ENCODE results near the gene STK35. TPM values are rescaled to one million over a fixed set of nuclear protein-coding genes. Genes with fewer than 3 reads are reported as not detected.
"Not testable (repeated sequence)": the region's sequence is repeated elsewhere in the genome, so short reads cannot be mapped to it uniquely, and the experiment has no call there.

The STK35 gene
- total RNA-seq, 3 donors from 2014 or later = 17.5 to 21.1 (median 18.7) TPM

DNA sequence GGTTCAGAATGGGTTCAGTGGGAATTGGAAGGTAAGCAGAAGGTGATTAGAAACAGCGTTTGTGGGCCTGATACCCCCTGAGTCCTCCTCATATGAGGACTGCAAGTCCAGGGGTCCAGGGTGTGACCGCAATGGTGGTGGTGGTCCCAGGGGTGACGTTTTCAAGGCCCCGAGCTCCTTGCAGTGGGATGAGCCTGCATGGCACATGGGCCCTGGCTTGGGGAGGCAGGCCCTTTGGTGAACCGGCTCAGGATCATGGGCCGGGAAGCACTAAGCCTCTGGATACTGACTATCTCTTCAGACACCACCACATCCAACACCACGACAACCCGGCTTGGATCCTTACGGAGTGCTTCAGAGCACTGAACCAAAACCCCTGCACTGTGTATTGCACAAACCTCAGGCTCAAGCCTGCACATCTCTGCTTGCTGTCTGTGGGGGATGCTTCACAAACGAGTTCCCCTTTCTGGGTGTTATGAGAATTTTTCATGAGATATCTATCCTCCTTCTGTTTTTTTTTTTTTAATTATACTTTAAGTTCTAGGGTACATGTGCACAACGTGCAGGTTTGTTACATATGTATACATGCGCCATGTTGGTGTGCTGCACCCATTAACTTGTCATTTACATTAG, 67.9 kb downstream of the STK35 start:
- Mint-ChIP-seq H3K4me3 (no peak overlapping the region), H3K27me3 (ENCODE audit: low read depth) (peaks cover 9% of the 10 kb centered on the region), H3K36me3 (ENCODE audit: insufficient read depth) (no peaks in the 10 kb centered on the region), H3K9me3 (no peaks in the 10 kb centered on the region), H3K4me1 (ENCODE audit: low read depth) (peaks cover 3% of the 10 kb centered on the region)
- ATAC-seq (no peak), DNase-seq (no peak)

- DNase-seq (no peak), ATAC-seq (no peak)
- Mint-ChIP-seq H3K4me1 (ENCODE audit: low read depth) (peaks cover 3% of the 10 kb centered on the region), H3K27me3 (ENCODE audit: low read depth) (peaks cover 9% of the 10 kb centered on the region), H3K9me3 (no peaks in the 10 kb centered on the region), H3K4me3 (no peak overlapping the region), H3K36me3 (ENCODE audit: insufficient read depth) (no peaks in the 10 kb centered on the region)
Measured at GRCh38 chr20:2170404-2170803, 68.8 kb downstream of the STK35 start.

DNA sequence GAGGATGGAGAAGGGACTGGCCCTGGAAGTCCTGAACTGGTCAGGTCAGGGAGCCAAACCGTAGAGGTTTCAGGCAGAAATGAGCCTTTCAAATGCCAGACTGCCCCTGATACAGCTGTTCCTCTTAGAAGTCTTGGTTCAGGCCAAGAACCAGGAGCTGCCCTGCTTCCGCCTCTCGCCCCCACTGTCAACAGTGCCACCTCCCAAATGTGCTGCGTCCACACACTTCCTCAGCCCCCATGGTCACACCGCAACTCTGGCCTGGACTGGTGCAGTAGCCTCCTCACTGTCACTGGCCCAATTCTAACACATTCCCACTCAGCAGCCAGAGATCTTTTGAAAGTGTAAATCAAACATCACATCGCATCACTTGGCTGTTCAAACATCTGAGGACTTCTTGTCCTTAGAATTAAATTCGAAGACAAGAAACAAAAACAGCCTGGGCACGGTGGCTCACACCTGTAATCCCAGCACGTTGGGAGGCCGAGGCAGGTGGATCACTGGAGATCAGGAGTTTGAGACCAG, 69.7 kb downstream of the STK35 start:
- no peak overlapping the region for H3K4me3 Mint-ChIP-seq
- DNase-seq = no peak
- no peak for ATAC-seq
- peaks cover 3% of the 10 kb centered on the region for H3K4me1 Mint-ChIP-seq (ENCODE audit: low read depth)
- peaks cover 9% of the 10 kb centered on the region for H3K27me3 Mint-ChIP-seq (ENCODE audit: low read depth)
- H3K9me3 Mint-ChIP-seq = no peaks in the 10 kb centered on the region
- no peaks in the 10 kb centered on the region for H3K36me3 Mint-ChIP-seq (ENCODE audit: insufficient read depth)

- not testable (repeated sequence) for H3K4me1 Mint-ChIP-seq (ENCODE audit: low read depth); H3K9me3 Mint-ChIP-seq; H3K4me3 Mint-ChIP-seq; H3K36me3 Mint-ChIP-seq (ENCODE audit: insufficient read depth); ATAC-seq; DNase-seq; H3K27me3 Mint-ChIP-seq (ENCODE audit: low read depth)
Measured at GRCh38 chr20:2171840-2172239, 70.2 kb downstream of the STK35 start.

DNA sequence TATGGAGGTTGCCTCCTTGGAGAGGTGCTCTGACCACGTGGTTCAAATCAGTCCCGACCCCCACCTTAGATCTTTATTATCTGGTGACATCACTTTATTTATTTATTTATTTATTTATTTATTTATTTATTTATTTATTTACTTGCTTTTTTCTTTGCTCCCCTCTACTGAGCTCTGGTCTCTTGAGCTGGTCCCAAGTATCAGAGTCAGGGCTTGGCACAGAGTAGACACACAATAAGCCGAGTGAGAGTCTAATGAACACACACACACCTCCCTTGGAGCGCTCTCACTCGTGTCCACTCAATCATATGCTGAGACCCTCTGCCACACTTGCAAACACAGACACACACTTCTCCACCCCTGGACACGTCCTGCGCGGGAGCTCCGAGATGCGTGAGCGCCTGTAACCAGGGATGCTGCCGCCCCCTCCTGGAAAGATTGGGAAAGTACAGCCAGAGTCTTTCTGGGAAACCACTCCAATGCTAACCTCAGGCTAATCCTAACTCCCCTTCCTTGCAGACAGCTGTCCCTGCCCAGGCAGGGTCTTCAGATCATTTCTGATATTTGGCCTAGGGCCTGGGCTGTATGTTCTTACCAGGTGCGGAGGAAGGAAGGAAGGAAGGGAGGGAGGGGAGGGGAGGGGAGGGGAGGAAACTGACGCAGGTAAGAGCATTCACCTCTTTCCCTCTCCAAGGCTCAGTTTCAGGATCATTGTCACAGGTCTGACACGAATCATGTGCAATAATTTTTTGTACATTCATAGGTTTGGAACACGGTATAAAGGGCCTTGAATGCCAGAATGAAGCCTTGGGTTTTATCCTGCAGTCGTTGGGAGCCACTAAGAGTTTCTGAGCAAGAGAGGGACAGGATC, 70.9 kb downstream of the STK35 start:
- H3K27me3 Mint-ChIP-seq (ENCODE audit: low read depth) = peaks cover 9% of the 10 kb centered on the region
- no peaks in the 10 kb centered on the region for H3K36me3 Mint-ChIP-seq (ENCODE audit: insufficient read depth)
- H3K4me3 Mint-ChIP-seq = no peak overlapping the region
- DNase-seq (peak; percentile 65), ATAC-seq (peak; percentile 66)
- H3K9me3 Mint-ChIP-seq = no peaks in the 10 kb centered on the region
- H3K4me1 Mint-ChIP-seq (ENCODE audit: low read depth) = peaks cover 3% of the 10 kb centered on the region

DNA sequence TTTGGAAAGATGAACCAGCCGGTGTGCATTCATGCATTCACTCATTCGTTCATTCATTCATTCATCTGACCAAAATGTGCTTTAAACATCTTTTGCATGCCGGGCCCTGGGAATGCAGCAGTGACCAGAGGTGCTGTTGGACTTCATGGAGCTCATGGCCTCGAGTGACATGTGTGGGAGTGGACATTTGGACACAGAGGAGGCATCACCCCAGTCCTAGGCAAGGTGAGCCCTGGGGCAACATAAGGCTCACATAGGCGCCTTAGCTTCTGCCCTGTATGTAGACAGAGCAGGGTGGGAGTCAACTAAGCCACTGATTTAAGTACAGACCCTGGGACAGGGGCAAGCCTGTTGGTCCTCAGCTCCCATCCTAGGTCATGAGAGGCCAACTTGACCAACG, 71.6 kb downstream of the STK35 start:
- Mint-ChIP-seq H3K9me3 (no peaks in the 10 kb centered on the region), H3K27me3 (ENCODE audit: low read depth) (peaks cover 9% of the 10 kb centered on the region), H3K4me1 (ENCODE audit: low read depth) (peaks cover 3% of the 10 kb centered on the region), H3K36me3 (ENCODE audit: insufficient read depth) (no peaks in the 10 kb centered on the region), H3K4me3 (no peak overlapping the region)
- DNase-seq = no peak
- no peak for ATAC-seq

GRCh38 chr20:2174067-2174466, 72.4 kb downstream of the STK35 start:
- Mint-ChIP-seq H3K4me1 (ENCODE audit: low read depth) (peaks cover 3% of the 10 kb centered on the region), H3K27me3 (ENCODE audit: low read depth) (peaks cover 9% of the 10 kb centered on the region), H3K9me3 (no peaks in the 10 kb centered on the region)

DNA sequence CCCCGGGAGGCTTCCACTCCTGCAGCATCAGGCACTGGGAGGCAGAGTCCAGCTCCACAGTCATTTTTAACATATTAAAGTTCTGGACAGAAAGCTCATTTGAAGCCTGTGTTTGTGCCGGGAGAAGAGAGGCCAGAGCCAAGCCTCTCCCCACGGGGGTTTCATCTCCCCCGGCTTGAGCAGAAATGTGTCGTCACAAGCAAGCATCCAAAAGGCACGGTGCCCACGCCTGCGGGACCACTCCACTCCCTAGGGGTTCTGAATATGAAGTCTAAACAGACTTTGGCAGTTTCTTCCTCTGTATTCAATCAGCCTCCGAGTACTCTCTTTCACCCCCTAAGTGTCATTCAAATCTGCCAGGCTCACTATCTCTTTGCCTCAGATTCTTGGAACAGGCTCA, 75.3 kb downstream of the STK35 start:
- H3K9me3 Mint-ChIP-seq = no peaks in the 10 kb centered on the region
- no peak for ATAC-seq
- no peaks in the 10 kb centered on the region for H3K36me3 Mint-ChIP-seq (ENCODE audit: insufficient read depth)
- H3K27me3 Mint-ChIP-seq (ENCODE audit: low read depth) = peaks cover 7% of the 10 kb centered on the region
- peaks cover 3% of the 10 kb centered on the region for H3K4me1 Mint-ChIP-seq (ENCODE audit: low read depth)
- H3K4me3 Mint-ChIP-seq = no peak overlapping the region
- DNase-seq = no peak

More at GRCh38 chr20:2174067-2174466, 72.4 kb downstream of the STK35 start:
- DNase-seq (no peak), ATAC-seq (no peak)
- Mint-ChIP-seq H3K36me3 (ENCODE audit: insufficient read depth) (no peaks in the 10 kb centered on the region), H3K4me3 (no peak overlapping the region)

DNA sequence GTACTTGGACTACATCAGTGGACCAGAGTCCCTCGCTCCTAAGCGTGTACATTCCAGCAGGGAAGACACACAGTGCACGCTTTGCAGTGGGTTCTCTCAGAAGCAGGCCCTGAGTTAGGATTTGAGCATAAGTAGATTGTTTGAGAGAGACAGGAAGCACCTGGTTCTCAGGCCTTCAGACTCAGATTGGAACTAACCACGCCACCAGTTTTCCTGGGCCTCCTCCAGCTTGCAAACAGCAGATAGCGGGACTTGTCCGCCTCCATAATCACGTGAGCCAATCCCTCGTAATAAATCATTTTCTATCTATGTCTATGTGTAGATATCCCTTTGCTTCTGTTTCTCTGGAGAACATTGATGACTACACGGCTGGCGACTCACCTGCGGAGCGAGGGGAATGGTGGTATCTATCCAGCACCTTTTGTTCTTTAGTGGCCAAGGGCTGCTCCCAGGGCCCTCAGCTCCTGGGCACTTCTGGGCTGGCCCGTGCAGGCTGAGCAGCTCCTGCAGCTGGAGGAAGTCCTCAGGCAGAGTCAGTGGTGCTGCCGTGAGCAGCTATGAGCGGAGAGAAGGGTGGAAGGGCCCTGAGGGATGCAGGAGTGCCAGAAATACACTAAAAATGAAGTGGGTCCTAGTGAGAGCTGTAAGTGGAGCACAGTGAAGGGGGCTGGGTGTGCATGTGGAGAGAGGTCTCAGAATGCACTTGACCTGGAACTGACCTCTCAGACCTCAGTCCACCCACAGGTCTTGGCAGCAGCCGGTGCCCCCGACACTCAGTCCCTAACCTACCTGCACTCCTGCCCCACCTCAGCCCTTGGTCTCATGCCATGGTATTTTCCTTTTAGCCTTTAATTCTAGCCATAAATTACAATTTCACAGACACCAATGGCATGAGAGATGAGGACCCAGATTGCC, 76.9 kb downstream of the STK35 start:
- H3K4me3 Mint-ChIP-seq = no peak overlapping the region
- H3K4me1 Mint-ChIP-seq (ENCODE audit: low read depth) = no peaks in the 10 kb centered on the region
- H3K27me3 Mint-ChIP-seq (ENCODE audit: low read depth) = peaks cover 3% of the 10 kb centered on the region
- DNase-seq (no peak), ATAC-seq (no peak)
- H3K9me3 Mint-ChIP-seq = no peaks in the 10 kb centered on the region
- H3K36me3 Mint-ChIP-seq (ENCODE audit: insufficient read depth) = no peaks in the 10 kb centered on the region

DNA sequence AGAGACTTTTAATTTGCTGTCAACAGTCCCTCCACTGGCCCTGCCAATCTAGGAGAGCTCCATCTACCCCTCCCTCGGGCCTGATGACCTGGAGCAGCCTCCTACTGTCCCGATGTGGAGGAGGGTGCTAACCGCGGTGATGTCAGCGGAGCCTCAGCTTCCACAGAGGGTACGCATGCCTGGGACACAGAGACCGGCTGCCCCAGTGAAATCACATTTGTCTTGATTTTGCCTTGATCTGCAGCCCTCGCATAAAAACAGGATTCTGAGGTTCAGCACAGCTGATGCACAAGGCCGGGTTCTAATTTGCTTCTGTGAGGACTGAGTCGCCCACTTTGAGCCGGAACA, 77.6 kb downstream of the STK35 start:
- no peaks in the 10 kb centered on the region for H3K36me3 Mint-ChIP-seq (ENCODE audit: insufficient read depth)
- H3K4me1 Mint-ChIP-seq (ENCODE audit: low read depth) = no peaks in the 10 kb centered on the region
- peaks cover 3% of the 10 kb centered on the region for H3K27me3 Mint-ChIP-seq (ENCODE audit: low read depth)
- ATAC-seq (no peak), DNase-seq (no peak)
- no peaks in the 10 kb centered on the region for H3K9me3 Mint-ChIP-seq
- H3K4me3 Mint-ChIP-seq = no peak overlapping the region

DNA sequence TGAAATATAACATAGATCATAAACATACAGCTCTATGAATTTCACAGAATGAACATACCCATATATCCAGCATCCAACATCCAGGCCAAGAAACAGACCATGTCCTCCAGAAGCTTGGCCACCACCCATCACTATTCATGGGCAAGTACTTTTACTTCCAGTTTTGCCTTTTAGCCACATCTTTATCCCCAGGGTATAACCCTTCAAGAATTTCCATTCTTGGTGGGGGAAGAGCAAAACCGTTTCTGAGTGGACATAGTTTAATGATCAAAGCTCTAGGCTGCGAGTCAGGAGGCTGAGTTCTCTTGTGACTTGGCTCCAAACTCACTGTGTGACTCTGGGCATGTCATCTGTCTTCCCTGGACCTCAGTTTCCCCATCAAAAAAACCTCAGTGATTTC, 78.3 kb downstream of the STK35 start:
- ATAC-seq (no peak), DNase-seq (no peak)
- Mint-ChIP-seq H3K27me3 (ENCODE audit: low read depth) (no peaks in the 10 kb centered on the region), H3K4me1 (ENCODE audit: low read depth) (no peaks in the 10 kb centered on the region), H3K4me3 (no peak overlapping the region), H3K36me3 (ENCODE audit: insufficient read depth) (no peaks in the 10 kb centered on the region), H3K9me3 (no peaks in the 10 kb centered on the region)

GRCh38 chr20:2183381-2183780, 81.8 kb downstream of the STK35 start:
- no peak for ATAC-seq
- H3K4me3 Mint-ChIP-seq = no peak overlapping the region
- no peak for DNase-seq
- no peaks in the 10 kb centered on the region for H3K36me3 Mint-ChIP-seq (ENCODE audit: insufficient read depth)
- no peaks in the 10 kb centered on the region for H3K4me1 Mint-ChIP-seq (ENCODE audit: low read depth)
- no peaks in the 10 kb centered on the region for H3K27me3 Mint-ChIP-seq (ENCODE audit: low read depth)
- peaks cover 13% of the 10 kb centered on the region for H3K9me3 Mint-ChIP-seq

DNA sequence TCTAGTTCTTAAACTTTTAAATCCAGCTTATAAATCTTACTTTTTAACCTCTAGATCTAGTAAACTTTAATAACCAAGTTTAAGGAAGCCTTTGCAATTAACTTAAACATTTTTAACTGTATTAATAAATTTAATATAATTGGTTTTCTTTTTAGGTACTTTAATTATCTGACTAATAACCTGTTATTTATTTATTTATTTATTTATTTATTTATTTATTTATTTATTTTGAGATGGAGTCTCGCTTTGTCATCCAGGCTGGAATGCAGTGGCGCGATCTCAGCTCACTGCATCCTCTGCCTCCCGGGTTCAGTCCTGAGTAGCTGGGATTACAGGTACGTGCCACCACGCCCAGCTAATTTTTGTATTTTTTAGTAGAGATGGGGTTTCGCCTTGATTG, 83.3 kb downstream of the STK35 start:
- not testable (repeated sequence) for H3K36me3 Mint-ChIP-seq (ENCODE audit: insufficient read depth); H3K27me3 Mint-ChIP-seq (ENCODE audit: low read depth); H3K4me3 Mint-ChIP-seq; ATAC-seq; DNase-seq; H3K4me1 Mint-ChIP-seq (ENCODE audit: low read depth)
- peaks cover 13% of the 10 kb centered on the region for H3K9me3 Mint-ChIP-seq

DNA sequence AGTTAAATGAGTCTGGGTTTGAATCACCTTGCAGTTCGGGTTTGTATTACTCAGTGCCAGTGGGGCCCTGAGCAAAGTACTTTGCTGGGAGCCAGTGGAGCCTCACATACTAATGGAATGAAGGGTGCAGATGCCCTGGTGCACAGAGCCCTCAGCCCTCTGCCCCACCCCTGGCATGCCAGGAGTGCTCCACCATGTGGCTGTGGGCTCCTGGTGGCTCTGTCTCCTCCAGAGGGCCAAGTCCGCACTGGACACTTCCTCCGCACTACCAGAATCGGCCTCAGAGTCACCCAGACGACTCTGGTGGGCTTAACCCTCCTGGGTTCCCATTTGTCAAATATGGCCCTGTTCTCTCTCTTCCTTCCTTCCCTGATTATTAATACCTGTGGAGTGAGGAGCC, 94.0 kb downstream of the STK35 start:
- Mint-ChIP-seq H3K36me3 (ENCODE audit: insufficient read depth) (no peaks in the 10 kb centered on the region), H3K9me3 (no peaks in the 10 kb centered on the region), H3K4me1 (ENCODE audit: low read depth) (no peaks in the 10 kb centered on the region), H3K4me3 (no peak overlapping the region), H3K27me3 (ENCODE audit: low read depth) (peaks cover 12% of the 10 kb centered on the region)
- no peak for DNase-seq
- ATAC-seq = no peak
